NCI-H1417 treated with DMSO at 0.1 percent for 48 hours (cell line): Measurements from ENCODE around the gene KIF5B.
"Not testable (repeated sequence)": the region's sequence is repeated elsewhere in the genome, so short reads cannot be mapped to it uniquely, and the experiment has no call there.

Experiments
- DNase-seq: peaks from one replicate; lab custom pipeline; 2025; lab: John Stamatoyannopoulos, UW

Gene KIF5B

GRCh38 chr10:32056136-32057035, at the start of gene KIF5B:
TSS of gene KIF5B (minus strand) at chr10:32056425. CDS start at chr10:32055973, 452 bp downstream.
- peak; percentile 30 for DNase-seq

GRCh38 chr10:32105782-32106382, 49.7 kb upstream of the KIF5B start:
- no peak for DNase-seq

GRCh38 chr10:32104622-32105509, 48.6 kb upstream of the KIF5B start:
- DNase-seq: no peak

GRCh38 chr10:32104181-32104580, 48.0 kb upstream of the KIF5B start:
- DNase-seq: no peak

GRCh38 chr10:32103721-32104120, 47.5 kb upstream of the KIF5B start:
- no peak for DNase-seq

- DNase-seq: not testable (repeated sequence)
Observed at GRCh38 chr10:32098566-32099259, 42.5 kb upstream of the KIF5B start.

- no peak for DNase-seq
Observed at GRCh38 chr10:32095116-32095733, 39.0 kb upstream of the KIF5B start.

- DNase-seq: no peak
Observed at GRCh38 chr10:32093650-32094049, 37.4 kb upstream of the KIF5B start.

GRCh38 chr10:32091046-32091445, 34.8 kb upstream of the KIF5B start:
- DNase-seq: no peak

- no peak for DNase-seq
Observed at GRCh38 chr10:32084185-32084851, 28.1 kb upstream of the KIF5B start.

- DNase-seq: no peak
Observed at GRCh38 chr10:32077896-32078485, 21.8 kb upstream of the KIF5B start.

- DNase-seq: no peak
Observed at GRCh38 chr10:32073659-32074058, 17.4 kb upstream of the KIF5B start.

GRCh38 chr10:32073128-32073527, 16.9 kb upstream of the KIF5B start:
- no peak for DNase-seq

GRCh38 chr10:32072025-32072800, 16.0 kb upstream of the KIF5B start:
- no peak for DNase-seq

- no peak for DNase-seq
Observed at GRCh38 chr10:32070645-32071044, 14.4 kb upstream of the KIF5B start.

GRCh38 chr10:32068569-32068968, 12.3 kb upstream of the KIF5B start:
- no peak for DNase-seq

GRCh38 chr10:32067931-32068330, 11.7 kb upstream of the KIF5B start:
- DNase-seq: not testable (repeated sequence)

- DNase-seq: no peak
Observed at GRCh38 chr10:32065856-32066255, 9.6 kb upstream of the KIF5B start.

- DNase-seq: no peak
Observed at GRCh38 chr10:32061440-32061839, 5.2 kb upstream of the KIF5B start.

GRCh38 chr10:32060347-32060746, 4.1 kb upstream of the KIF5B start:
- DNase-seq: no peak
